Measurements from ENCODE around the gene CREB5.

CREB5 gene

GRCh38 chr7:28477041-28477442 is 64.7 kb downstream of the CREB5 start:
- no peak for TF ChIP-seq CTCF (IDR thresholded peaks at IDR 0.05; ENCODE audit: low read depth, low read length)
- DNase-seq (ENCODE audit: extremely low read depth, low read depth): no peak

- TF ChIP-seq CTCF (IDR thresholded peaks at IDR 0.05; ENCODE audit: low read depth, low read length): no peak
- DNase-seq (ENCODE audit: extremely low read depth, low read depth): no peak
Measured at GRCh38 chr7:28478656-28479055, 66.3 kb downstream of the CREB5 start.

- no peak for DNase-seq (ENCODE audit: extremely low read depth, low read depth)
- TF ChIP-seq CTCF (IDR thresholded peaks at IDR 0.05; ENCODE audit: low read depth, low read length): no peak
Measured at GRCh38 chr7:28479507-28479947, 67.2 kb downstream of the CREB5 start.

GRCh38 chr7:28480595-28480994 is 68.3 kb downstream of the CREB5 start:
- no peak for TF ChIP-seq CTCF (IDR thresholded peaks at IDR 0.05; ENCODE audit: low read depth, low read length)
- no peak for DNase-seq (ENCODE audit: extremely low read depth, low read depth)

GRCh38 chr7:28481091-28481926 is 69.0 kb downstream of the CREB5 start:
- DNase-seq (ENCODE audit: extremely low read depth, low read depth): no peak
- TF ChIP-seq CTCF (IDR thresholded peaks at IDR 0.05; ENCODE audit: low read depth, low read length): no peak

GRCh38 chr7:28483112-28483511 is 70.8 kb downstream of the CREB5 start:
- DNase-seq (ENCODE audit: extremely low read depth, low read depth): no peak

More at GRCh38 chr7:28483112-28483511, 70.8 kb downstream of the CREB5 start:
- TF ChIP-seq CTCF (IDR thresholded peaks at IDR 0.05; ENCODE audit: low read depth, low read length): no peak

Measured in AG09319 (cell line).